ENCODE results near the gene ABCC4.

GRCh38 chr13:95195146-95195545 lies 106.1 kb downstream of the ABCC4 start:
- TF ChIP-seq CTCF (conservative IDR thresholded peaks at IDR 0.05; ENCODE audit: low read depth in 2 of 2) (no peak), REST (IDR thresholded peaks at IDR 0.05; ENCODE audit: unreplicated experiment) (no peak), EZH2phosphoT487 (IDR thresholded peaks at IDR 0.05; ENCODE audit: unreplicated experiment) (no peak), ZNF114 (CRISPR knock-in tag; IDR thresholded peaks at IDR 0.05) (no peak), POLR2AphosphoS5 (IDR thresholded peaks at IDR 0.05; ENCODE audit: low read depth) (no peak), EZH2 (IDR thresholded peaks at IDR 0.05; ENCODE audit: low read depth, unreplicated experiment) (no peak), ZNF331 (CRISPR knock-in tag; IDR thresholded peaks at IDR 0.05; ENCODE audit: low read depth) (no peak), JUNB (IDR thresholded peaks at IDR 0.05; ENCODE audit: unreplicated experiment) (no peak), CREB1 (CRISPR knock-in tag; IDR thresholded peaks at IDR 0.05; ENCODE audit: low read depth) (no peak), NANOG (IDR thresholded peaks at IDR 0.05; ENCODE audit: borderline replicate concordance) (no peak)
